Thyroid gland (tissue), 4 donors: ENCODE data around the gene VPS45.

Experiments used
- CTCF ChIP-seq, 6 experiments: fragments of 200-600 bp in 3 of 6; fragments of 450-650 bp in 3 of 6; sonication (generic) in 3 of 6; IDR thresholded peaks; one replicate each; pipeline ENCODE4 v1.5.1; 2016 to 2019; ENCODE audit warnings: antibody characterized with exemption in 6 of 6, mild to moderate bottlenecking in 2 of 6, inconsistent platforms in 1 of 6, moderate library complexity in 1 of 6
- POLR2A ChIP-seq, 2 donors: fragments of 450-650 bp; IDR thresholded peaks; one replicate each; pipeline ENCODE4 v1.6.1; 2017; ENCODE audit warnings: antibody characterized with exemption in 2 of 2, mild to moderate bottlenecking in 2 of 2, moderate library complexity in 1 of 2

- no peak for TF ChIP-seq POLR2A (IDR thresholded peaks at IDR 0.05)
- TF ChIP-seq CTCF (IDR thresholded peaks at IDR 0.05) = no peak
Measured at GRCh38 chr1:150021191-150021694, 46.3 kb upstream of the VPS45 start.
